HCT116 (cell line): ENCODE data around the gene FAM135A. TPM values are rescaled to one million over a fixed set of nuclear protein-coding genes. Genes with fewer than 3 reads are reported as not detected.

Source experiments
- ATAC-seq: fragments of 200-7000 bp; cut with Tn5 transposase; 2 replicates; pipeline ENCODE4 v1.9.1; 2020; ENCODE audit warnings: mild to moderate bottlenecking, moderate library complexity
- BruUV-seq: library from RNA; stranded (reverse); fragments of 400-500 nt; replicated peaks from 2 replicates; lab custom pipeline; 2021; lab: Mats Ljungman, UMichigan
- CTCF ChIA-PET: fragments of 300-600 bp; sonication (Branson Sonifier 250); formaldehyde crosslinking; loops from one replicate; lab custom pipeline; 2021; ENCODE audit warnings: antibody characterized with exemption; lab: Charles Lee
- POLR2A ChIA-PET: fragments of 300-600, 350-600 bp; sonication (Branson Sonifier 250); formaldehyde crosslinking; loops from one replicate; lab custom pipeline; 2021; ENCODE audit warnings: antibody characterized with exemption; lab: Charles Lee
- RAD21 ChIA-PET, 2 experiments: fragments of 300-600 bp; sonication (Branson Sonifier 250); formaldehyde crosslinking; loops; one replicate each; lab custom pipeline; 2023; ENCODE audit warnings: low total read pairs in 2 of 2; ENCODE audit not compliant: uncharacterized antibody in 2 of 2, unreplicated experiment in 2 of 2, low non-redundant PET in 1 of 2; lab: Charles Lee
- DNase-seq: peaks from one replicate; pipeline ENCODE4 v3.0.0-alpha.2; 2010; ENCODE audit warnings: low read depth, low spot score
- H2AFZ ChIP-seq: fragments of 200-600 bp; shearing (Covaris generic), sonication (generic); 2 replicates; pipeline ENCODE4 v1.6.1; 2017; ENCODE audit warnings: low read depth, mixed run types, mixed read lengths, antibody characterized with exemption, low read length; ENCODE audit not compliant: poor library complexity, severe bottlenecking
- H3K27ac ChIP-seq: 2 replicates; pipeline ENCODE4 v1.5.1; 2012; ENCODE audit warnings: low read depth, low read length
- H3K27me3 ChIP-seq: fragments of 200-600 bp; sonication (generic); 2 replicates; pipeline ENCODE4 v1.6.1; 2016; ENCODE audit warnings: mixed run types, low read length, mixed read lengths; ENCODE audit not compliant: insufficient read depth
- H3K36me3 ChIP-seq, 2 experiments: fragments of 200-500 bp in 1 of 2; fragments of 200-600 bp in 1 of 2; sonication (Bioruptor generic) in 1 of 2; sonication (generic) in 1 of 2; 2 replicates each; pipeline versions ENCODE4 v1.5.1 to v1.6.1; 2014 to 2016; ENCODE audit warnings: low read length in 2 of 2, inconsistent platforms in 1 of 2, mixed read lengths in 1 of 2, mixed run types in 1 of 2; ENCODE audit not compliant: insufficient read depth in 2 of 2, control insufficient read depth in 1 of 2
- H3K4me1 ChIP-seq, 2 experiments: fragments of 200-600 bp in 1 of 2; sonication (generic) in 1 of 2; 2 replicates each; pipeline versions ENCODE4 v1.5.1 to v1.6.1; 2012 to 2017; ENCODE audit warnings: low read length in 2 of 2, inconsistent platforms in 1 of 2, mild to moderate bottlenecking in 1 of 2, mixed read lengths in 1 of 2, mixed run types in 1 of 2, moderate library complexity in 1 of 2; ENCODE audit not compliant: insufficient read depth in 2 of 2, control insufficient read depth in 1 of 2
- H3K4me2 ChIP-seq: fragments of 200-600 bp; sonication (generic); 2 replicates; pipeline ENCODE4 v1.6.1; 2017; ENCODE audit warnings: mixed run types, low read length, mixed read lengths
- H3K4me3 ChIP-seq, 2 experiments: fragments of 200-600 bp in 1 of 2; sonication (generic) in 1 of 2; replicated peaks in 1 of 2; 2 replicates each; pipeline ENCODE4 v1.5.1; 2011 to 2016; ENCODE audit warnings: low read length in 2 of 2, control low read depth in 1 of 2, low read depth in 1 of 2, mild to moderate bottlenecking in 1 of 2, mixed read lengths in 1 of 2, mixed run types in 1 of 2
- H3K79me2 ChIP-seq: fragments of 200-600 bp; sonication (generic); 2 replicates; pipeline ENCODE4 v1.6.1; 2017; ENCODE audit warnings: mild to moderate bottlenecking, mixed run types, low read length, moderate library complexity, mixed read lengths; ENCODE audit not compliant: insufficient read depth
- H3K9ac ChIP-seq: fragments of 200-600 bp; sonication (generic); 2 replicates; pipeline ENCODE4 v1.6.1; 2016; ENCODE audit warnings: low read length, mixed read lengths
- H3K9me2 ChIP-seq: fragments of 200-600 bp; sonication (generic), shearing (Covaris generic); 2 replicates; pipeline ENCODE4 v1.6.1; 2017; ENCODE audit warnings: mixed run types, mild to moderate bottlenecking, moderate library complexity; ENCODE audit not compliant: insufficient read depth
- H3K9me3 ChIP-seq, 2 experiments: fragments of 200-500 bp in 1 of 2; fragments of 200-600 bp in 1 of 2; sonication (Bioruptor generic) in 1 of 2; sonication (generic) in 1 of 2; 2 replicates each; pipeline ENCODE4 v1.6.1; 2014 to 2017; ENCODE audit warnings: low read length in 2 of 2, mixed read lengths in 2 of 2, inconsistent platforms in 1 of 2, low read depth in 1 of 2, mild to moderate bottlenecking in 1 of 2, mixed run types in 1 of 2, moderate library complexity in 1 of 2; ENCODE audit not compliant: control insufficient read depth in 1 of 2, insufficient read depth in 1 of 2
- H4K20me1 ChIP-seq: fragments of 200-600 bp; sonication (generic), shearing (Covaris generic); 2 replicates; pipeline ENCODE4 v1.6.1; 2017; ENCODE audit warnings: mixed run types, mild to moderate bottlenecking, moderate library complexity; ENCODE audit not compliant: insufficient read depth
- ATF3 ChIP-seq: IDR thresholded peaks from 2 replicates; pipeline ENCODE4 v1.6.1; 2012
- CEBPB ChIP-seq: IDR thresholded peaks from 2 replicates; pipeline ENCODE4 v1.6.1; 2012; ENCODE audit warnings: low read depth
- CTCF ChIP-seq, 3 experiments: fragments of 200-600 bp in 1 of 3; sonication (generic) in 1 of 3; IDR thresholded peaks in 2 of 3; conservative IDR thresholded peaks in 1 of 3; 2 replicates each; pipeline ENCODE4 v1.5.1; 2012 to 2017; ENCODE audit warnings: low read depth in 2 of 3, low read length in 2 of 3, antibody characterized with exemption in 1 of 3, borderline replicate concordance in 1 of 3, control low read depth in 1 of 3, mild to moderate bottlenecking in 1 of 3, mixed read lengths in 1 of 3, mixed run types in 1 of 3, moderate library complexity in 1 of 3; ENCODE audit not compliant: insufficient read depth in 1 of 3
- EGR1 ChIP-seq: IDR thresholded peaks from 2 replicates; pipeline ENCODE4 v1.6.1; 2012; ENCODE audit warnings: low read depth
- ELF1 ChIP-seq: IDR thresholded peaks from 2 replicates; pipeline ENCODE4 v1.6.1; 2012; ENCODE audit warnings: low read depth, borderline replicate concordance
- EZH2 ChIP-seq: fragments of 200-600 bp; sonication (generic); IDR thresholded peaks from 2 replicates; pipeline ENCODE4 v1.6.1; 2017; ENCODE audit warnings: antibody characterized with exemption, mixed run types
- FOSL1 ChIP-seq: IDR thresholded peaks from 2 replicates; pipeline ENCODE4 v1.6.1; 2012; ENCODE audit warnings: low read depth
- JUND ChIP-seq: IDR thresholded peaks from 2 replicates; pipeline ENCODE4 v1.6.1; 2012
- POLR2AphosphoS5 ChIP-seq: IDR thresholded peaks from 2 replicates; pipeline ENCODE4 v1.6.1; 2011; ENCODE audit warnings: mild to moderate bottlenecking, low read depth, low read length, moderate library complexity
- RAD21 ChIP-seq: IDR thresholded peaks from 2 replicates; pipeline ENCODE4 v1.6.1; 2012; ENCODE audit warnings: low read depth, mild to moderate bottlenecking
- SIN3A ChIP-seq: IDR thresholded peaks from 2 replicates; pipeline ENCODE4 v1.6.1; 2012; ENCODE audit warnings: low read depth
- SP1 ChIP-seq: IDR thresholded peaks from 2 replicates; pipeline ENCODE4 v1.6.1; 2012; ENCODE audit warnings: low read depth
- SRF ChIP-seq: IDR thresholded peaks from 2 replicates; pipeline ENCODE4 v1.6.1; 2012; ENCODE audit warnings: low read depth
- TCF7L2 ChIP-seq: IDR thresholded peaks from 2 replicates; pipeline ENCODE4 v1.7.0; 2011; ENCODE audit warnings: borderline replicate concordance, inconsistent platforms; ENCODE audit not compliant: insufficient read depth, insufficient read length; ENCODE audit errors: extremely low read depth
- YY1 ChIP-seq: IDR thresholded peaks from 2 replicates; pipeline ENCODE4 v1.6.1; 2011; ENCODE audit warnings: low read length, low read depth, moderate library complexity, mild to moderate bottlenecking; ENCODE audit not compliant: insufficient replicate concordance; ENCODE audit errors: extremely low read depth
- ZNF274 ChIP-seq: fragments of 200-500 bp; sonication (Bioruptor generic); IDR thresholded peaks from 2 replicates; pipeline ENCODE4 v1.6.1; 2014; ENCODE audit warnings: mild to moderate bottlenecking, low read depth, low read length, inconsistent platforms
- intact Hi-C: fragments of 100-400 bp; cut with micrococcal nuclease; formaldehyde crosslinking; loops from 2 replicates; pipeline ENCODE4 v1.10.0; 2022
- total RNA-seq: library from RNA; stranded (reverse); gene quantifications from one replicate; pipeline ENCODE4 v1.2.1, GENCODE V29; 2021; ENCODE audit not compliant: unreplicated experiment

Gene FAM135A
- total RNA-seq, 1 experiment from 2014 or later: 20.8 TPM

- Histone ChIP-seq H4K20me1 (no peaks in the 10 kb centered on the region), H3K79me2 (peaks cover 43% of the 10 kb centered on the region), H2AFZ (no peak overlapping the region), H3K9me3 (no peaks in the 10 kb centered on the region), H3K36me3 (no peaks in the 10 kb centered on the region; a peak in 1 of 4 replicates), H3K27me3 (no peaks in the 10 kb centered on the region), H3K4me3 (peak overlapping the region; percentile 66 to 95)
- DNase-seq: no peak
- POLR2A ChIA-PET: interaction anchor here (0.7 to 1.6 kb wide), 17 partner anchors 9 to 146 kb away, joined by 3 to 23 read pairs (median 4); no protein-coding TSS in a partner anchor
- intact Hi-C loops: loop anchor here (1.0 kb wide), 1 partner anchor 13 kb away; no protein-coding TSS in a partner anchor
- no peak for TF ChIP-seq SRF
- no peak for TF ChIP-seq ELF1
- TF ChIP-seq ZNF274: no peak
- no peak for TF ChIP-seq EGR1
- TF ChIP-seq RAD21: no peak
- TF ChIP-seq JUND: no peak
- no peak for TF ChIP-seq SIN3A
- TF ChIP-seq EZH2: no peak
- no peak for TF ChIP-seq SP1
- TF ChIP-seq YY1: no peak
- TF ChIP-seq CEBPB: no peak
- no peak for TF ChIP-seq FOSL1
- TF ChIP-seq CTCF (IDR thresholded peaks at IDR 0.05 in 2 of 3, conservative IDR thresholded peaks at IDR 0.05 in 1 of 3; ENCODE audit: borderline replicate concordance in 1 of 3, insufficient read depth in 1 of 3, low read depth in 2 of 3, low read length in 2 of 3): no peak
- TF ChIP-seq POLR2AphosphoS5: no peak
- TF ChIP-seq TCF7L2: no peak
- TF ChIP-seq ATF3: no peak
- TF ChIP-seq, all 23 proteins: peak for 0
- Histone ChIP-seq H3K27ac (peak overlapping the region; percentile 53), H3K9me2 (no peaks in the 10 kb centered on the region), H3K4me1 (peaks cover 7 to 21% of the 10 kb centered on the region in 2 experiments; a peak in 3 of 4 replicates), H3K9ac (peak overlapping the region; percentile 84), H3K4me2 (peak overlapping the region; percentile 80)
- peak; percentile 32 for ATAC-seq
- ChIA-PET CTCF (interaction anchor here (0.6 to 1.0 kb wide), 5 partner anchors 13 to 102 kb away, joined by 3 to 9 read pairs (median 4); no protein-coding TSS in a partner anchor), RAD21 (interaction anchor here in 1 of 2 experiments (0.7 to 0.8 kb wide), 2 partner anchors 14 to 44 kb away, joined by 3 read pairs; no protein-coding TSS in a partner anchor)
- TSS peak; percentile 93 for BruUV-seq
Observed at GRCh38 chr6:70412252-70413113, 825 bp upstream of the FAM135A start.
